PC-3 (cell line): ENCODE data around the gene ARFIP1. TPM values are rescaled to one million over a fixed set of nuclear protein-coding genes. Genes with fewer than 3 reads are reported as not detected.

Source experiments
- ATAC-seq: fragments of 200-7000 bp; cut with Tn5 transposase; 2 replicates; pipeline ENCODE4 v1.9.1; 2020; ENCODE audit warnings: mild to moderate bottlenecking, moderate library complexity
- BruUV-seq: library from RNA; stranded (reverse); fragments of 400-500 nt; replicated peaks from 2 replicates; lab custom pipeline; 2021; lab: Mats Ljungman, UMichigan
- CTCF ChIA-PET: fragments of 300-600 bp; sonication (Branson Sonifier 250); formaldehyde crosslinking; loops from one replicate; lab custom pipeline; 2022; ENCODE audit warnings: antibody characterized with exemption; lab: Charles Lee
- POLR2A ChIA-PET: fragments of 300-600 bp; sonication (Branson Sonifier 250); formaldehyde crosslinking; loops from one replicate; lab custom pipeline; 2022; ENCODE audit warnings: antibody characterized with exemption; ENCODE audit not compliant: unreplicated experiment; lab: Charles Lee
- DNase-seq: peaks from one replicate; pipeline ENCODE4 v3.0.0-alpha.2; 2015
- H2AFZ ChIP-seq: fragments of 300-600 bp; sonication (generic); 2 replicates; pipeline ENCODE4 v1.6.0; 2016; ENCODE audit warnings: antibody characterized with exemption, low read length
- H3F3A ChIP-seq: fragments of 300-600 bp; sonication (generic); one replicate; pipeline ENCODE4 v1.6.0; 2017; ENCODE audit warnings: antibody characterized with exemption, low read length, control low read depth, mild to moderate bottlenecking; ENCODE audit not compliant: unreplicated experiment
- H3K27ac ChIP-seq: fragments of 300-600 bp; sonication (generic); 2 replicates; pipeline ENCODE4 v1.5.1; 2016; ENCODE audit warnings: mild to moderate bottlenecking, low read length
- H3K27me3 ChIP-seq: fragments of 300-600 bp; sonication (generic); 2 replicates; pipeline ENCODE4 v1.6.1; 2016; ENCODE audit warnings: low read length, mixed read lengths
- H3K36me3 ChIP-seq: fragments of 300-600 bp; sonication (generic); 2 replicates; pipeline ENCODE4 v1.6.1; 2016; ENCODE audit warnings: low read depth, mixed run types, low read length, mixed read lengths
- H3K4me1 ChIP-seq: fragments of 300-600 bp; sonication (generic); 2 replicates; pipeline ENCODE4 v1.5.1; 2016; ENCODE audit warnings: low read length; ENCODE audit not compliant: insufficient read depth
- H3K4me2 ChIP-seq: fragments of 300-600 bp; sonication (generic); 2 replicates; pipeline ENCODE4 v1.6.0; 2016; ENCODE audit warnings: low read length
- H3K4me3 ChIP-seq: fragments of 300-600 bp; sonication (generic); 2 replicates; pipeline ENCODE4 v1.5.1; 2016; ENCODE audit warnings: mild to moderate bottlenecking, low read length, mixed read lengths
- H3K79me2 ChIP-seq: fragments of 300-600 bp; sonication (generic); 2 replicates; pipeline ENCODE4 v1.6.1; 2017; ENCODE audit warnings: low read length, mixed read lengths
- H3K9ac ChIP-seq: fragments of 300-600 bp; sonication (generic); 2 replicates; pipeline ENCODE4 v1.6.0; 2016; ENCODE audit warnings: mild to moderate bottlenecking, low read length
- H3K9me2 ChIP-seq: fragments of 300-600 bp; sonication (generic); replicated peaks from 2 replicates; pipeline ENCODE4 v1.6.1; 2016; ENCODE audit warnings: mixed run types, low read length, mixed read lengths
- H3K9me3 ChIP-seq: fragments of 300-600 bp; sonication (generic); 2 replicates; pipeline ENCODE4 v1.6.1; 2016; ENCODE audit warnings: low read length, mixed read lengths
- H4K20me1 ChIP-seq: fragments of 300-600 bp; sonication (generic); 2 replicates; pipeline ENCODE4 v1.6.1; 2016; ENCODE audit warnings: low read length, mixed read lengths
- EZH2 ChIP-seq: fragments of 300-600 bp; sonication (generic); IDR thresholded peaks from one replicate; pipeline ENCODE4 v1.6.1; 2017; ENCODE audit warnings: antibody characterized with exemption, mild to moderate bottlenecking, low read length; ENCODE audit not compliant: unreplicated experiment
- EZH2phosphoT487 ChIP-seq: fragments of 300-600 bp; sonication (generic); IDR thresholded peaks from 2 replicates; pipeline ENCODE4 v1.6.1; 2018; ENCODE audit warnings: mild to moderate bottlenecking, antibody characterized with exemption, low read length, borderline replicate concordance
- intact Hi-C: fragments of 100-400 bp; cut with micrococcal nuclease; formaldehyde crosslinking; loops from 2 replicates; pipeline ENCODE4 v1.9.0; 2023
- total RNA-seq: library from RNA; depleted of rRNA; stranded (reverse); fragments of >200 nt; gene quantifications from 2 replicates; pipeline ENCODE4 v1.2.3, GENCODE V29; 2014
- TF ChIP-seq, protein P1 (sequence below): fragments of 300-600 bp; sonication (generic); conservative IDR thresholded peaks from 2 replicates; pipeline ENCODE4 v1.5.1; 2017; ENCODE audit warnings: antibody characterized with exemption, low read depth, mild to moderate bottlenecking, low read length

The ARFIP1 gene
- total RNA-seq, 1 experiment from 2014 or later, result 23.5 TPM

DNA sequence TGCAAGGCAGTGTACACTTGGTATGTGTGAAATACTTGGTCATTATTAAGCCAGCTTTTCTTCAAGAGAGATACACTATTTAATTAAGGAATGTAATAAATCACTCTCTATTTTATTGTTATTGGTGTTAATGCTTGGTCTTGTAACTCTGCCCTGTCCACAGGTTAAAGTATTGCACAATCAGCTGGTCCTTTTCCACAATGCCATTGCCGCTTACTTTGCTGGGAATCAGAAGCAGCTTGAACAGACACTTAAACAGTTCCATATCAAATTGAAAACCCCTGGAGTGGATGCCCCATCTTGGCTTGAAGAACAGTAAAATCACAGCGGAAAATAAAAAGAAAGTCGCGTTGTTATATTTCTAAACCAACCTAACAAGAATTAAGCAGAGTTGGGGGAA is 130.1 kb downstream of the ARFIP1 start:
- DNase-seq, result no peak
- BruUV-seq, result no TSS peak

GRCh38 chr4:152910521-152910920 is 130.8 kb downstream of the ARFIP1 start:
- Histone ChIP-seq H3K79me2 (no peaks in the 10 kb centered on the region), H3K9ac (no peak overlapping the region), H3K4me1 (no peaks in the 10 kb centered on the region), H3F3A (no peaks in the 10 kb centered on the region), H2AFZ (no peak overlapping the region), H3K4me3 (no peak overlapping the region), H3K27ac (no peak overlapping the region), H3K36me3 (no peaks in the 10 kb centered on the region), H3K4me2 (no peak overlapping the region), H3K27me3 (no peaks in the 10 kb centered on the region), H3K9me3 (no peaks in the 10 kb centered on the region), H4K20me1 (no peaks in the 10 kb centered on the region), H3K9me2 (no peaks in the 10 kb centered on the region)
- BruUV-seq, result no TSS peak
- no peak for DNase-seq
- no peak for TF ChIP-seq EZH2phosphoT487
- TF ChIP-seq, protein P1, sequence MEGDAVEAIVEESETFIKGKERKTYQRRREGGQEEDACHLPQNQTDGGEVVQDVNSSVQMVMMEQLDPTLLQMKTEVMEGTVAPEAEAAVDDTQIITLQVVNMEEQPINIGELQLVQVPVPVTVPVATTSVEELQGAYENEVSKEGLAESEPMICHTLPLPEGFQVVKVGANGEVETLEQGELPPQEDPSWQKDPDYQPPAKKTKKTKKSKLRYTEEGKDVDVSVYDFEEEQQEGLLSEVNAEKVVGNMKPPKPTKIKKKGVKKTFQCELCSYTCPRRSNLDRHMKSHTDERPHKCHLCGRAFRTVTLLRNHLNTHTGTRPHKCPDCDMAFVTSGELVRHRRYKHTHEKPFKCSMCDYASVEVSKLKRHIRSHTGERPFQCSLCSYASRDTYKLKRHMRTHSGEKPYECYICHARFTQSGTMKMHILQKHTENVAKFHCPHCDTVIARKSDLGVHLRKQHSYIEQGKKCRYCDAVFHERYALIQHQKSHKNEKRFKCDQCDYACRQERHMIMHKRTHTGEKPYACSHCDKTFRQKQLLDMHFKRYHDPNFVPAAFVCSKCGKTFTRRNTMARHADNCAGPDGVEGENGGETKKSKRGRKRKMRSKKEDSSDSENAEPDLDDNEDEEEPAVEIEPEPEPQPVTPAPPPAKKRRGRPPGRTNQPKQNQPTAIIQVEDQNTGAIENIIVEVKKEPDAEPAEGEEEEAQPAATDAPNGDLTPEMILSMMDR, result no peak; the same call in 1 of the 2 replicates
- TF ChIP-seq EZH2, result no peak
- POLR2A ChIA-PET, result no interaction called here
- intact Hi-C loops, result no loop called here
- no peak for ATAC-seq
- CTCF ChIA-PET, result no interaction called here

More for the DNA sequence above, 130.1 kb downstream of the ARFIP1 start:
- no peaks in the 10 kb centered on the region for H4K20me1 ChIP-seq
- no peaks in the 10 kb centered on the region for H3K79me2 ChIP-seq
- no peaks in the 10 kb centered on the region for H3K36me3 ChIP-seq
- no peak overlapping the region for H3K27ac ChIP-seq
- H3K27me3 ChIP-seq, result no peaks in the 10 kb centered on the region
- POLR2A ChIA-PET, result no interaction called here
- TF ChIP-seq EZH2, result no peak
- TF ChIP-seq EZH2phosphoT487, result no peak
- TF ChIP-seq, protein P1, result no peak
- ATAC-seq, result no peak
- CTCF ChIA-PET, result no interaction called here
- no peak overlapping the region for H3K9ac ChIP-seq
- no peaks in the 10 kb centered on the region for H3F3A ChIP-seq
- H3K4me1 ChIP-seq, result no peaks in the 10 kb centered on the region
- intact Hi-C loops, result no loop called here
- H3K9me3 ChIP-seq, result no peaks in the 10 kb centered on the region
- H2AFZ ChIP-seq, result no peak overlapping the region
- no peak overlapping the region for H3K4me3 ChIP-seq
- H3K9me2 ChIP-seq, result no peaks in the 10 kb centered on the region
- no peak overlapping the region for H3K4me2 ChIP-seq

- Histone ChIP-seq H3K4me2 (no peak overlapping the region), H3K9me3 (peaks cover 9% of the 10 kb centered on the region), H3K4me3 (no peak overlapping the region), H3K9ac (no peak overlapping the region), H3K9me2 (no peaks in the 10 kb centered on the region), H3K27ac (no peak overlapping the region), H2AFZ (no peak overlapping the region), H3F3A (no peaks in the 10 kb centered on the region), H3K4me1 (no peaks in the 10 kb centered on the region), H3K27me3 (no peaks in the 10 kb centered on the region), H4K20me1 (no peaks in the 10 kb centered on the region), H3K79me2 (no peaks in the 10 kb centered on the region), H3K36me3 (peaks cover 16% of the 10 kb centered on the region)
- intact Hi-C loops, result no loop called here
- DNase-seq (no peak), ATAC-seq (no peak)
- POLR2A ChIA-PET, result no interaction called here
- BruUV-seq, result no TSS peak
- CTCF ChIA-PET, result no interaction called here
- TF ChIP-seq, protein P1, result no peak
- TF ChIP-seq EZH2, result no peak
- TF ChIP-seq EZH2phosphoT487, result no peak
Observed at GRCh38 chr4:152917543-152918395, 138.0 kb downstream of the ARFIP1 start.
